ENCODE data around the gene TMEM252.
A peak's percentile ranks its signal among the peaks of the same experiment; 100 is the strongest.

TMEM252 gene, protein sequence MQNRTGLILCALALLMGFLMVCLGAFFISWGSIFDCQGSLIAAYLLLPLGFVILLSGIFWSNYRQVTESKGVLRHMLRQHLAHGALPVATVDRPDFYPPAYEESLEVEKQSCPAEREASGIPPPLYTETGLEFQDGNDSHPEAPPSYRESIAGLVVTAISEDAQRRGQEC

DNA sequence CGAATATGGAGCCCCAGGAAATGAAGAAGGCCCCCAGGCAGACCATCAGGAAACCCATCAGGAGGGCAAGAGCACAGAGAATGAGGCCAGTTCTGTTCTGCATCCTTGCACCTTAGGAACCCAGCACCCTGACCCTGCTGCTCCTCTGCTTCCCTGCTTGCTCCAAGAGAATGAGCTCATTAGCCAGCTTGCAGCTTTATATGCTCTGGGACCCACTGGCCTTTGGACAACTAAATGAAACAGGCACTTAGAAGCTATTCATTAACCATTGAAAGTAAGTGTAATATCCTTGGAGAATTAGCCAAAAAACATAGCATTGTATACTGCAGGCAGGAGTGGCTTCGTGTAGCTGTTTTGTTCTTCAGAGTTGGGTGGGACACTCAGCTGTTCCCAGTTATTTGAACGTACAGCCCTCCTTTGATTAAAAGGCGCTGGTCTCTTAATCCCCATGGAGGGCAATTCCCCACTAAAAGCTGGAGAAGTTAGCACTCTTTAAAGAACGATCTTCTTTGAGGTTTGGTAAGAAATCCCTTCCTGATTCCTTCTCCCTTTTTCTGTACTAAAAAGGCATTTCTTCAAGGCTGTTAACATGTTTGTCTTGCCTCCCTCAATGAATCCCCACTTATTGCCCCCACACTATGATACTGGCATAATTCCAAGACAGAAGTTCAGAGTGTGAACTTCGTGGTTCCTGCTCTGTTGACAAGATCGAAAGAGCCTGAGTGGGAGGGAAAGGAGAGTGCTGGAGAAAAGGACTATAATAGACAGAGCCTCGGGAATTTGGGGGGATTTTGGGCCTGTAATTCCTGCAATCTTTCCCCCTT, at the start of gene TMEM252:
TMEM252 (minus strand) TSS at position 172 of the 824 bp plus-strand sequence; CDS start at position 103, 69 bp downstream.
- DNase-seq = no peak

DNA sequence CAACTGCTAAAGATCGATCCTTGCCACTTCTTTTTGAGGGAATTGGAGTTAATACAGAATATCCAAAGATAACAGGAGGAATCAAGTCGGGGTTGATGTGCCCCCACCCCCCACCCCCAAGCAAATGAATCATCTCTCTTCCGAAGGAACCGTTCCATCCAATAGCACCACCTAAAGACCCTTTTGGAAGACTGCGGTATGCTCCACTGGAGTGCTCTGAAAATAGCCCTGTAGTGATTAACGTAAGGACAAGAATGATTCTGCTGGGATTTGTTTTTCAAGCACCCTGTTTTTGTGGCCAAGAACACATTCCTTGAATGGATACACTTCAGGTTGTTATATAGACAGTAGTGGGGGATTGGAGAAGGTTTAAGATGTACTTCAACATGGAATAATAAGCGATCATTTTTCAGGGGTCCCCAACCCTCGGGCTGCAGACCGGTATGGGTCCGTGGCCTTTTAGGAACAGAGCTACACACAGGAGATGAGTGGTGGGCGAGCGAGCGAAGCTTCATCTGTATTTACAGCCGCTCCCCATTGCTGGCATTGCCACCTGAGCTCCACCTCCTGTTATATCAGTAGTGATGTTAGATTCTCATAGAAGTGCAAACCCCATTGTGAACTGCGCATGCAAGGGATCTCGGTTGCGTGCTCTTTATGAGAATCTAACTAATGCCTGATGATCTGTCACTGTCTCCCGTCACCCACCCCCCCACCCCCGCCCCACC, 44.5 kb upstream of the TMEM252 start:
- DNase-seq = peak; percentile 25

DNA sequence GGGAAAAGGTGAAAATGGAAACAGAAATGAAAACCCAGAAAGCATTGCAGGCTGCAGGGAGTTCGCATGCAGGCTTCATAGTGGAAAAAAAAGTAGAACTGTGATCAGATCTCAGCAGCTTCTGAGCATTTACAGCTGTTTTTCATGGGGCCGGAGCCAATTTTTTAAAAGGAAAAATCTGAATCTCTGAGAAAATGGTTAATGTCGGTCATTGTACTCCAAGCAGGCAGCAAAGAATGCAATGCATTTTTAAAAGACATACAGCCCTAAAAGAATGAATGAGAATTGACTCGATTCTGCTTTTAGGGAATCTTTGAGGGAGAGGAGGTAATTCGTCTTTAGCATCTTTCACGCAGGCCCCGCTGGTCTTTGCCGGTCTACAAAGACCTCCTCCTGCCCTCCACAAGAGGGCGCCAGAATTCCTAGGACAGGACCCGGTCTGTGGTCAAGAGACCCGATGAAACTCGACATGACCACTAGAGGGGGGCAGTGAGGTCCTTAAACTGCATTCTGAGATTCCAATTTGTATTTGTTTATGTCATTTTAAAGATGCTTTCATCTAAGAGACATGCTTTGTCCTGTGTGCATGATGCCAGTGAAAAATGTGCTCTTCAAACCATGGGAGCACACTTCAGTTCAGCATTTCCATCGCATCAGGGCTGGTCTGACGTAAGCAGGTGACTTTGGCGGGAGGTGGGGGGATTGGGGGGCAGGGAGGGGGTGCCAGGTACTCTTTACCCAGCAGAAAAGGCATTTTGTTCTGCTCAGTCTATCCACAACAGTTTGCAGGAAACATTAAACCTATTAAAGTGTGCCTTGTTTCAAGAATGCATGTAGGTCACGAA, 43.7 kb upstream of the TMEM252 start:
- DNase-seq = peak; percentile 75

DNA sequence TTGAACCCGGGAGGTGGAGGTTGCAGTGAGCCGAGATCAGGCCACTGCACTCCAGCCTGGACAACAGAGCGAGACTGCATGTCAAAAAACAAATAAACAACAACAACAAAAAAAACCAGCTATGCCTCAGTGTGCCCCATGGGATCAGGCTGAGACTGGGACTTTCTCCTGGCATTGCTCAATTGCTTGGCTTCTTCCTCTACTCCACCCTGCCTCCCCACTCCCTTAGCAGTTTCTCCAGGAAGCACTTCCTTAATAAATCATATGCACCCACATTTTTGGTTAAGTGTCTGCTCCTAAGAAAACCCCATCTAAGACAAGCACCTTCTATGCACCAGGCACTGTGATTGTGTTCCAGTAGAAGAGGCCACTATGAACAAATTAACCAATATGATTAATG, 41.0 kb upstream of the TMEM252 start:
- DNase-seq = no peak

DNA sequence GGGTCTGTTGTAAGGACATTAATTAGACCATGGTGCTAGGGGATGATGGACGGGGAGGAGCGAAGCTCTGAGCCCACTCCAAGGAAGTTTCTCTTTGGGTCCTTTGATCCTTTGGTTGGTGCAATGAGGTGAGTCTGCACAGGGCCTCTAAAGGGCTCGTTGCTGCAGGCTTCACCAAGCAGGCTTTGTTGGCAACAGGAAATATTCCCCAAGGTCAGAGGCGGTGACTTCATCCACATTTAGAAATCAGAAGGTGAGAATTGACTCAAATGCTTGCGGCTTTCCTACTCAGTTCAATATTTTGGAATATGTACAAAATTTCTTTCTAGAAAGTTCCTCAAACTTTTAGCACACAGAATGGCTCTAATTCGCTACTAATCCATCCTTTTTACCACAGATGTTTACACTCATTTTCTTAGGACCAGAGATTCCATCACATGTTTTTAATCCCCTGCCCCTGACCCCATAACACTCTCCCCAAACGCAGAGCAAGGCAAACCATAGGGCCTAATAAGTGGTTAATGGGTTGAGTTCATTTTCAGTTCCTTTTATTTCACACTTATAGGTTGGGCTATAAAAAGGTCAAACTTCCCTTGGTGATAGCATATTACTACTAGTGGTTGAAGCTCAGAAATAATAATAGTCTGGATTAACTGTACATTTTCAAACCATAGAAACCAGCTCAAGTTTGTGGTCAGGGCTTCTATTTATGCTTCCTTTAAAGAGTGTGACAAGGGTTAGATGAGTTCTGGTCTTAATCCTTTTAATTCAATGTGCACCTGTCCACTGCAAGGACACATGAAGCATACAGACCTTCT, 37.3 kb upstream of the TMEM252 start:
- no peak for DNase-seq

DNA sequence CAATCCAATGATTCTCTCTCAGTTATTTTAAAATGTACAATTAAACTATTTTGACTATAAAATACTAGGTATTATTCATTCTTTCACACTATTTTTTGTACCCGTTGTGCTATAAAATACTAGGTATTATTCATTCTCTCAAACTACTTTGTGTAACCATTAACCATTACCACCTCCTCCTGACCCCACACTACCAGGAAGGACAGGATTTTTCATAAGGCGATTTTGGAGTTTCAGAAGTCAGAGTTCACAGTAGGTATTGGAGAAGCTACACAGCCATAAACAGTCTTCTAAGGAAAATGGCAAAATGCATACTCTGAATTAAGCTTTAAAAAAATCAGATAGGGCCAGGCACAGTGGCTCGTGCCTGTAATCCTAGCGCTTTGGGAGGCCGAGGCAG, 35.1 kb upstream of the TMEM252 start:
- no peak for DNase-seq

DNA sequence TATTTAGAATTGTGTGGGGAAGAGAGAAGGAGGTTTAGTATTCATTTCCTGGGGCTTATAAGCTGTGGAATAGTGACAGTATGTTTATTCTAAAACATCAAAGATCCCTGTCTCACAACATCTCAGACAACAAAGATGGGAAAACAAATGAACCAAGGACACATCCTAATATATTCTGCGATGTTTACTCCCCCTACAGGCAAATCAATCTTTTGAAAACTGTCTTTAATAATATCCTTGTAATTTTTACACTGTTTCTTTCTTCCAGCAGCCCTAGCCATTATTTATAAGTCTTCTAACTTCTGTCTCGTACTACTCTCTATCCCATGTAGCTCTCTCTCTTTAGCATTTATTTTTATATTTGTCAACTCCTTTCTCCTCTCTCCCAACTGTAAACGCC, 33.5 kb upstream of the TMEM252 start:
- DNase-seq = peak; percentile 33

DNA sequence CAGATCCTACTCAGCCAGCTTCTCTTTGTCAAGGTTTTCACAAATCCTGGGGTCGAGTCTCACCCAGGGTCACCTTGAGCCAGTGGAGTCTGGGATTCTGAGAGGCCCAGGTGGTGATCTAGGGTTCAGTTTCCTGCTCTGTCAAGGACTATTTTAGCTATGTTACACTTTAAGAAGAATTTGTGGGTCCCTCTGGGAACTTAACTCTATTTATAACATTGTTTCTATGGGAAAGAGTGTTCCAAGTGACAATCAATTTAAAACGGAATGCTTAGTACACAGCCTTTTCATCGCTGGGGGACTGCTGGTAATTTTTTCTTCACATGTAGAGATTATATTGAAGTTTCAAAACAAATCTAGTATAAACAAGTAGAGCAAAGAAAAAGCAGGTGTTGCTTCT, 26.9 kb upstream of the TMEM252 start:
- DNase-seq = no peak

DNA sequence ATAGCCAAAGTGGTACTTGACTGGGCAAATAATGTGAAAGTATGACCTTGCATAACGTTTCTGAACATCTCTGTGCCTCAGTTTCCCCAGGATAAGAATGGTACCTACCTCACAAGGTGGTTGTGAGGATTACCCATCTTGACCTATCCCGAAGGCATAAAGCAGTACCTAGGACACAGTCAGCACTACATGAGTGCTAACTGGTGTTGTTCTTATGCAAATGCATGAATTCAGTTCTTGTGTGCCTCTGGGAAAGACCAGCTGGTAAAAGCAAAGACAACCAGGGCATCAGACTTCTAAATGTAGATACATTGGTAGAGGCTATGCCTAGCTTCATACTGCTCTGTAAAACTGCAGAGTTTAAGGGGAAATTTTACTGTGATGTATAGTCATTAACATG, 21.8 kb upstream of the TMEM252 start:
- DNase-seq = no peak

DNA sequence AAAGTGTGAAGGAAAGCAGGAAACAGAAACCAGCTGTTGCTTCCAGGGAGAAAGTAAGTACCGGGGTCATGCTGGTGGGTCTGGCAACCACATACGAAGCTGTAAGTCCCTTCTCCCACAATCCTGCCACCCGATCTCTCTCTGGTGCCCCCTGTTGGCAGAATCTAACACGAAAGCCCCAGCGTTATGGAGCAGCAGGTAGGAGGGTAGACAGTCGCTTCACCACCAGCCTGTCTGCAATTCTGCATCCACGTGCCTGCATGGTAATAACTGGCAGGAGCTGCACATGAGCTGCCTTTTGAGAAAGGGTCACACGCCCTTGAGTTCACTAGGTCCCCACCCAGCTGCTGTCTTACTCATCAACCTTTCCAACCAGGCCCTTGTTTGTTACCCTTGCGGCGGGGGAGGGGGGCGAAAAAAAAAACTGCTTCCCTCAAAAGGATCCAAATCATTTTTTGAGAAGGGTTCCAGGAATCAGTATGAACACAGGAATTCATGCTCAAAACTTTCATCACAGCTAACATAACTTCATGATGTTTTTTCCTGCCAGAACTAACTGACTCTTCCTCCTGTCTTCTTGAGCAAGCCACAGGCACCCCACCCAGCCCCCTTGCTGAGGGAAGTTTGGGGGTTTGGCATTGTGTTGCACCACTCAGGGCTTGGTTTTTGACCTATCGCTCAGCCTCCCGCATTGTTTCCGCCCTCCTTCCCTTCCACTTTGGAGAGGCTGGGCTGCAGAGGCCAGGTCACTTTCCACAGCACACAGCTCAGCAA, 19.6 kb upstream of the TMEM252 start:
- DNase-seq = peak; percentile 21

DNA sequence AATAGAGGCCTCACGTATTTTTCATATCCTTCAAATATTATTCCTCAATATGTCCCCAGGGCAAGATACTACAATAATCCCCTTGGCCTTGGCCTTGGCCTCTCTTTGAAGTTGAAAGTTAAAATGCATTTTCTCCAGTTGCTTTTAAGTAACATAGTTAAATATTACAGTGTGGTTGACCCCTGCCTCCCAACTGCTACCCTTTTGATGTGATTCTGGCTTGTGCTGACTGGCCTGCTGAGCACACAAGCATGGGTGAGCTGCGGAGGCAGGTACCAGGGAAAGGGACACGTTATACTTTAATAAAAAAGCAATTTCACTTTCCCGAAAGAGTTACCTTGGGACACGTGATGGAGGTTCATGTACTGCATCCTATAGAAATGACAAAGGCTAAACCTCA, 17.9 kb upstream of the TMEM252 start:
- DNase-seq = no peak

DNA sequence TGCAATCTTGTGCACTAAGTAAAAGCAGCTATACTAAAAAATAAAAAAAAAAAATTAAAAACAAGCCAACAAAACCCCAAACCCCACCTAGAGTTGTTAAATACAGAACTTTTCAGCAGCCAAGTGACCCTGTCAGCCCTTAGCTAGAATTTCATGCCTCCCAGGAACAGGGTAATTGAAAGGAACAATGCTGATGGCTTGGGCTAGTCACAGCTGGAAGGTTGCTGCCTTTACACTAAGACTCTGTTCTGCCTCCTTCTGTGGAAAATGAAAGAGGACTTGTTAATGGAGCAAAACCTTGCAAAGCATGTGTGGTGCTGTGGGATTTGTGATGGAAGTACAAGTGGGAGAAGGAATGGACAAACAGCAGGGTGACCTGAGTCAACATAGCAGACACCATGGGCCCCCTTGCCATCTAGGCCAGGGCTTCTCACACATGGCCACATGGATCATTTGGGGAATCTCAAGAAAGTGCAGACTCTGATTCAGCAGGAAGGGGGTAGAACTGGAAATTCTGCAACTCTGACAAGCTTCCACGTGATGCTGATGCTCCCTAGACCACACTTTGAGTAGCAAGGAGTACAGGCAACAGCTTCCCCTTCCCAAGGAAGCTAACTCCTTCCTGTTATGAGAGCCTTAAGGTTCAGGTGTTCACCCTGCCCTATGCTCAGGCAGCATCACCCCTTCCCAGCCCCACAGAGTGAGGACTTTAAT, 14.9 kb upstream of the TMEM252 start:
- no peak for DNase-seq

DNA sequence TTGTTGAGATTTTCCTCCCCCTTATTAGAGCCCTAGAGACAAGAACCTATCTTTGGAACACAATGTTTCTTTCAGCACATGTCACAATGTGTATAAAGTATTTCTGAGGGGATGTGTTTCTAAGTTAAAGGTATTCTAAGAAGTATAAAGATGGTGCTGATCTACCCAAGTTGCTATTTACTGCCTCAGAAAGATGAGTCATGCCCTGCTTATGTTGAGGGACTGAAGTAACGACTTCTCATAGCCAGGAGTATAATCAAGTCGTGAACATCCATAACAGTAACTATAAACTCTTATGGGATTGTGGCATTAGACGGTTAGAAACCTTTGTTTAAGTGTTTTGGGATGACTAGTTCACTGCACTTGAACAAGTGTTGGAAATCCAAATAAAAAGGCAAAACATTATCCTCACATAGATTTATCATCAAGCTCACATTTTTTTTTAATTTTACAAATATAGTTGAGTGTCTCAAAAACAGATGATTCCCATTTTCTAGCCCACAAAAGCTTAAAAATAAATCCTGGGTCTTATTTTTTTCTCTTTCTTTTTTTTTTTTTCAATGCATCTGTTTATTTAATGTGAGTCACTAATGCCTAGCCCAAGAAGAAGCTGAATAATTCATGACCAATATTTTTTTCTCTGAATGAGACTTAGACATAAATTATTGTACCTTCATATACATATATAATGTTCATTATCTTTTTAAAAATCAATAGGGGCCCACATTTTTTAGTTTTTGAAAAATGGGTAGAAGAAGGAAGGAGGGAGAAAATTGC, 12.2 kb upstream of the TMEM252 start:
- DNase-seq = no peak

DNA sequence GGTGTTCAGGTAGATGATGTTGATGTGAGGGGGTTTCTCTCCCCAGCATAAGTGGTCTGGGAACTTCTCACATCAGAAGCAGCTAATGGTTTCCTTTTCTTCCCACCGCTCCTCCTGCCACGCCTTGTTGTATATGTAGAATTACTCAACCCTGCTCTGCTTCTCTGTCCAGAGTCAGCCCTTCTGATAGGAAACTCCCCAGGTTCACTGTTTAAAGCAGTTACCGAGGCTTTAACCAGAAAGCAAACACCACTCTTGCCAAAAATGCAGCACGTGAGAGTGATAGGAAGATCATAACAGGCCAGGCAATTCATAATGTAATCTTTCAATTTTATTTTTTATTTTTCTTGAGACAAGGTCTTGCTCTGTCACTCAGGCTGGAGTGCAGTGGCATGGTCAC, 10.5 kb upstream of the TMEM252 start:
- DNase-seq = no peak

DNA sequence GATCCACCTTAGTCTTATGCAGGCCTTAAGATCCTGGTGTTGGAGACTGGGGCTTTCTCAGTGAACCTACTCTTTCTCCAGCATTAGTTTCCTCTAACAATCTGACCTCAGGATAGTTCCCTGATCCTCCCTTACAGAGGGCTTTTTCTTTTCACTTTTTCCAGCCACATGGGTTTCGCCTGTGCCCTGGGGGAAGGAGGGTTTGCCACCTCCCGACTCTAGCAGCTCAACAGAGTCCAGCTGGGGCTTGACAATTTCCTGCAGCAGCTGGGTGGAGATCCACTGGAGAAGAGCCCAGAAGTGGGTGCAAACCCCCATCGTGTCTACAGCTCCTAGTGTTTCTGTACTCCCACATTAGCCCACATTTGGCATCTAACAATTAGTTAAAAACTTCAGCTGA, 7.6 kb upstream of the TMEM252 start:
- no peak for DNase-seq

DNA sequence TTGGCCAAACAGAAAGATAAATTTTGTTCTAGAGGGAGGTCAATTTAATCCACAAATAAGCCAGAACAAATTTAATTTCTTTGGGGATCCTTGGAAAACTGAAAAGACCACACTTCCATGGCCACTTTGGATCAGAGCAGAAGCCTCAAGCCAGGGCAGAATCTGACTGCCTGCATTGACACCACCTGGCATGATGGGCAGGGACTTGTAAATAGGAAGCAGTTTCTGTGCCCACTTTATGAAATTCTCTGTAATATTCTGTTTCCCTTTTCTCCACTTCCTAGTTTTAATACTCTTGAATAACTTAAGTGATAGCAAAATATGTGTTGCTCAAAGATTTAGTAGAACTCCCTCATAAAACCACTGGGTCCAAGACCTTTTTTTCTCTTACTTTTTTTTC, 6.7 kb upstream of the TMEM252 start:
- DNase-seq = no peak

DNA sequence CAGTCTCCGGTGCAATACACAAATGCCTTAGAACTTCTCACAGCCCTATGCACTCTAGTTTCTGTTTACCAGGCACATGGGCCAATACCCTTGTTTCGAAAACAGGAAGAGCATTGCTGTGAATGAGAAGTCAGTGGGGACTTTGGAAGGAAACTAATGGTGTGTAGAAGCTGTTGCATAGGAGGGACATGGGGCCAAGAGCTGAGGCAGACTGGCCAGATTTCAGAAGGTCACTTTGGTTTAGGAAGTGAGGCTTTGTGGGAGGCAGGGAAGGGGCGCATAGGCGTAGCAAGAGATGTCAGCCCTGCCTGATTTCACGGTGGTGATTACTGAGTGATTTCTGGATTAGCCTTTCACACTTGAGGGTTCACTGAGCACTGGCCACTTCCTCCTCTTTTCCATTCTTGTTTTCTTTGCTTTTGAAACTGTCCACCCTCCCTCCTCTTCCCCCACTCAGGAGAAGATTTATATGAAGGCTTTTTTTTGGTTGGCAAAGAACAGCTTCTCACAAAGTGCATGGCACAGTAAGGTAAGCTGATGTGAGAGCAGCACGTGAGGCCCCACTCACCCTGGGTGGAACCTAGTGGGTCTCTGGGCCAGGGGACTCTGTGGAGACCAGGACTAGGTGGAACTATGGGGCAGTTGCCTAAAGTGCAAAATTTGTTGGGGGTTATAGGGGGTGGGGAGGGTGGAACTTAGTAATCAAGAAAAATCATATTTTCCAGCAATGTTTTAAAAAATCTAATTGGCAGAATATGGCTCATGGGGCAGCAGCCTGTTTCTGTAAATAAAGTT, 6.1 kb upstream of the TMEM252 start:
- no peak for DNase-seq

DNA sequence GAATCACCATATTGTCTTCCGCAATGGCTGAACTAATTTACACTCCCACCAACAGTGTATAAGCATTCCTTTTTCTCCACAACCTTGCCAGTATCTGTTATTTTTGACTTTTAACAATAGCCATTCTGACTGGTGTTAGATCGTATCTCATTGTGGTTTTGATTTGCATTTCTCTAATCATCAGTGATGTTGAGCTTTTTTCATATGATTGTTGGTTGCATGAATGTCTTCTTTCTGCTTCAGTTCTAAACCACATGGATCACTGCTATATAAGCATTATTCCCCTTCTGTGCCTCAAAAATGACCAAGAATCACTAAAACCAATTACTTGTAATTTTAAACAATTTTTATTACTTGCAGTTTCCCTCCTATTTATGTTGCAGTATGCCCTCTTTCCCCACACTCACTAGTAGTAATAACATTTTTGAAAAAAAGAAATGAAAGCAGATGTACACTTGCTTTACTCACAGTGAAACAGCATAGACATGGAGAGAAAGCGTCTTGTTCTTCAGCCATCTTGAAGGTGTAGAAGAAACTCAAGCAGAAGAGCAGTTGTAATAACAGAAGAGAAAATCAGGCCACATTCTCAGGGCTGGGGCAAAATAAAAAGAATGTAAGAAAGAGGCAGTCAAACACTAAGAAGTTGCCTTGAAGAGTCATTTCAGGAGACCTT, 4.5 kb upstream of the TMEM252 start:
- DNase-seq = no peak
